GM18508 (cell line): Measurements from ENCODE around the gene NPAT.
"Not testable (repeated sequence)": the region's sequence is repeated elsewhere in the genome, so short reads cannot be mapped to it uniquely, and the experiment has no call there.

ENCODE experiments used
- ATAC-seq: cut with Tn5 transposase; IDR thresholded peaks from one replicate; pipeline ENCODE4 v1.9.1; 2021; ENCODE audit warnings: moderate number of reproducible peaks; ENCODE audit not compliant: insufficient read depth, unreplicated experiment

Gene NPAT

DNA sequence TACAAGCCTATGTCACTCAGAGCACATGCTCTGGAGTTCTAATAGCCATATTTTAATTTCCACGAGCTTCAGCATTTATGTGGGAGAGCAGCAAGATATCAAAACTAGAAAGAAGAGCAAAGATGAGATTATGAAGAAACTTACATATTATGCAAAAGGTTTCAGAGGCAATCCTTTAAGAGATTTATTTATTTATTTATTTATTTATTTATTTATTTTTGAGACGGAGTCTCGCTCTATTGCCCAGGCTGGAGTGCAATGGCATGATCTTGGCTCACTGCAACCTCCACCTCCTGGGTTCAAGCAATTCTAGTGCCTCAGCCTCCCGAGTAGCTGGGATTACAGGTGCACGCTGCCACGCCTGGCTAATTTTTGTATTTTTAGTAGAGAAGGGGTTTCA, 59.6 kb downstream of the NPAT start:
- ATAC-seq: not testable (repeated sequence)

DNA sequence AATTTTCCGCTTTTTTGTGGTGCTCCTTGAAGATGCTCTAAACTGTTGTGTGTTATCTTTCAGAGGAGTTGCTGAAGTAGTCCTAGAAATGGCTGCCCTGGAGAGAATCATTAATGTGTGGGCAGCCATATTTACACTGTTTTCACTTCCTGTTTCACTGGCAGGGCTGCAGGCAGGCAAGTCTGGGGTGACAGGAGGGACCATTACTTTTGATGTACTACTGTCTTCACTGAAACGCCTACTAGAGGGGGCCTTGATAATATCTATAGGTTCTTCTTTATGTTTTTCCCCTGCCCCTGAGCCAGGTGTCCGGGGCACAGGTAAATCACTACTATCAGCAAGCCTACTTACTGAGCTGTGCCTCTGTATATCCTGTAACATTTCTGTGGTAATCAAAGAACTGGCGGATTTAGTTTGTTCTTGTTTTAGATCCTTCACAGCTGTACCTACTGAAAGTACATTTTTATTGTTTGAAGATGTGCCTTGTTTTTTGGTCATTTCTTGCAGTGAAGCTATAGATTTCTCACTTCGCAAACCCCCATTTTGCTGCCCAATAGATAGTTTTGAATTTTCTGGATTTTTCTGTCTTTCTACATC, 61.4 kb downstream of the NPAT start:
- ATAC-seq: peak; percentile 95

DNA sequence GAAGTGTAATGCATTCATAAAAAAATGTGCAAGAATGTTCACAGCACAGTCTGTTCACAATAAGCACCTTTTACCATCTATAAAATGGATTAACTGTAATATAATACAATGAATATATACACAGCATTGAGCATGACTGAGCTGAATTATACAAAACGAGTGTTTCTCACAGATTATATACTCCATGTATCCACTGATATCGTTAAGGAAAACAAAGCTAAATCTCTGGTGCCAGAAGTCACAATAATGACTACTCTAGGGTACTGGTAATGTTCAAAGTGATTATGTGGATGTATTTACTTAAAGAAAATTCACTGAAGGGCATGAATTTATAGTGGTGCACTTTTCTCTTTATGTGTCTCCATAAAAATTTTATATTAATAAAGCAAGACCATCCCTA, 67.8 kb downstream of the NPAT start:
- ATAC-seq: no peak

DNA sequence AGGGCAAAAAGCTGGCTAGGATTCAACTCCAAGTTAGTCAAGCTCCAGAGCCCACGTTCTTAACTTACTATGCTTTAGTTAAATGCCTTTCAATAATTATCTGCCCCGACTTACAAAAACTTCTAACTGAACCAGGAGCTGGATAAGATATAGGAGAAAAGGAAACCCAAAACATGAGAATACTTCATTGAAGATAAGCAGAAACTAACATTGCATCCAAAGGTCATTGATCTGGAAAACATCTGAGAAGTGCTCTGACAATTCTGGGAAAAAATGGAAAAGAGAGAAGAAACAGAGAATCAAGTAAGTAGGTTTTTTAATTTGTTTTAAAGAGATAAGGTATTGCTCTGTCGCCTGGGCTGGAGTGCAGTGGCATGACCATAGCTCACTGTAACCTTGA, 73.9 kb downstream of the NPAT start:
- ATAC-seq: no peak

DNA sequence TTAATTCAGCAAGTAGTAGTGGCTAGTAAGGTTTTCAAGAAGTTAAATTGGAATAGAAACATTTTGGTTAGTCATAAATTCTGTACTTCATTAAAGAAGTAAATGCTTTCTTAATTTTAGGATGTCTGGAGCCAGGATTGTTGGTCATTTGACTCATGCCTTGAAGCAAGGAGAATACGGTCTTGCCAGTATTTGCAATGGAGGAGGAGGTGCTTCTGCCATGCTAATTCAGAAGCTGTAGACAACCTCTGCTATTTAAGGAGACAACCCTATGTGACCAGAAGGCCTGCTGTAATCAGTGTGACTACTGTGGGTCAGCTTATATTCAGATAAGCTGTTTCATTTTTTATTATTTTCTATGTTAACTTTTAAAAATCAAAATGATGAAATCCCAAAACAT, 75.3 kb downstream of the NPAT start:
- ATAC-seq: no peak

DNA sequence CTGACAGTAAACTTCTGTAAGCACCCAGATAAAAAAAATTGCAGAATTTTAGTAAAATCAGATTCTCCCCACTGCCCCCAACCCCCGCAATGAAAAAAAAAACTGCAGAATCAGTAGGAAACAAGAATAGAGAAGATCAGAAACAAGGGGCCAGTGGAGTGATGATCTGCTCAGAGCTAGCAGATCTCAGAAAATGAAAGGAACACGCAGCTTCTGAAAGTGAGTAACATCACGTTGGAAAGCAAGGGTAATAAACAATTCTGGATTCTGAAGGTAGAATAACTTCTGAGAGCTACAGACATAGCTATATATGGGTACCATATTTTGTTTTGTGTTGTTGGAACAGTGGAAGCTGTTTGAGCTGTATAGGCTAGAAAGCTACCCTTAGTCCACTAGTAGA, 77.8 kb downstream of the NPAT start:
- no peak for ATAC-seq

DNA sequence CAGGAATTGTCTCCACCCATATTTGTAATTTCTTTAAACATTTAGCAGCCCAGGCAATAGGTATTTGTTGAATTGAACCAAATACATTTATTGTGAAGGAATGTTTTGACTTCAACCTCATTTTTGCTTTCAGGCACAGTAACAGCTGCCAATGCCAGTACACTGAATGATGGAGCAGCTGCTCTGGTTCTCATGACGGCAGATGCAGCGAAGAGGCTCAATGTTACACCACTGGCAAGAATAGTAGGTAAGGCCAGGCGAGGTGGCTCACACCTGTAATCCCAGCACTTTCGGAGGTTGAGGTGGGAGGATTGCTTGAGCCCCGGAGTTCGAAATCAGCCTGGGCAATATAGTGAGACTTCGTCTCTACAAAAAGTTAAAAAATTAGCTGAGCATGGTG, 80.1 kb downstream of the NPAT start:
- no peak for ATAC-seq

DNA sequence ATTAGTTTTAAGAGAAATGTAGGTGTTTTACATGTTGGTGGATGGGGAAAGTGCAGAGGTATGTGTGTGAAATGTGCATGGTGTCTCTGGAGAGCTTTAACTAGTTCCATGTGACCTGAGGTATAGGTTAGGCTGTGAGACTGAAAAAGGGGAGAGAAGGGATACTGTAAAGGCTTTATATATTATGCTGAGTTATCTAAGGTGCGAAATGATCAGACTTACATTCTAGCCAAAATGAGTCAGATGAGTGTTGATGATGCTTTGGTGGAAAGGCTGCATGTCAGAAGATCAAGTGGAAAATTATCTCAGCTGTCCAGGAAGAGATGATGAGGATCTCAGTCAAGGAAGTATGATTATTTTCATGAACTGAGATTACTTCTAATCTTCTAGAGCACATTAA, 85.2 kb downstream of the NPAT start:
- ATAC-seq: no peak

DNA sequence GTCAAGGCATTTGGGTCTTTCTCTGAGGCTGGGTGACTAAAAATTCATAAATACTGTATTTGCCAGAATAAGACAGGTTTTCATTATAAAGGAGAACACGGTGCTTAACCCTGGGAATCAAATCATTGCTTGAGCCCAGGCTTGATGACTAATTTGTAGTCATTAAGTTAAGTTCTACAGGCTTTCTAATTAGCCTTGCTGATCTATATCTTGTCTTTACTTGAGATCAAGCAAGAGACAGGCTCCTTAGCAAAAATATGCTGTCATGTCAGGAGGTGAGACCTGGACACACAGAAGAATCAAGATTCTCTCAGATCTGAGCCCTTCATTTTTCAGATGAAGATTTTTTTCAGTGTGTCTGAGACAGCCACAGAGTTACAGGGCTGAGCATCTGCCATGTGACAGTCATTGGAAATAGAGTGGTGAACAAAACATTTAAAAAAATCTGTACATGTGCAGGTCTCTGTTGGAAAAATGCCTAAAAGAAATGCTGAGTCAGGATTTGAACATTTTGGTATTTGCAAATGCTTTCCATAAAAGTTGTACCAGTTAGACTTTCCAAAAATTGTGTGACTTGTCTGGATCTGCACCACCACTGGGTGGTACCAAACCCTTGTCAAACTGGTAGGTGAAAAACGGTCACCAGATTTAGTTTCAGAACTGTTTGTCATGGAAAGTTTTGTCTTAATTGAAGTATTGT, 86.4 kb downstream of the NPAT start:
- no peak for ATAC-seq

DNA sequence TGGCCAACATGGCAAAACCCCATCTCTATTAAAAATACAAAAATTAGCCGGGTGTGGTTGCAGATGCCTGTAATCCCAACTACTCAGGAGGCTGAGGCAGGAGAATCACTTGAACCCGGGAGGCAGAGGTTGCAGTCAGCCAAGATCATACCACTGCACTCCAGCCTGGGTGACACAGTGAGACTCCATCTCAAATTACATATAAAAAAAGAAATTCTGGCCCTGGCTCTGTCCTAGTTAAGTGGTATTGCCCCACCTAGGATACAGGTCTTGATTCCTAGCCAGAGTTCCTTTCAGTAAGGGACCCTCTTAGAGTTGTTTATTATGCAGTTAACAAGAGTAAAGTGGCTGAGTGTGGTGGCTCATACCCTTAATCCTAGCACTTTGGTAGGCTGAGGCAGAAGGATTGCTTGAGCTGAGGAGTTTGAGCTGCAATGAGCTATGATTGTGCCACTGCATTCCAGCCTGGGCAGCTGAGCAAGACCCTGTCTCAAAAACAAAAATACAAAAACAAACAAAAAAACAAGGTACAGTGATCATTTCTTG, 89.4 kb downstream of the NPAT start:
- not testable (repeated sequence) for ATAC-seq

DNA sequence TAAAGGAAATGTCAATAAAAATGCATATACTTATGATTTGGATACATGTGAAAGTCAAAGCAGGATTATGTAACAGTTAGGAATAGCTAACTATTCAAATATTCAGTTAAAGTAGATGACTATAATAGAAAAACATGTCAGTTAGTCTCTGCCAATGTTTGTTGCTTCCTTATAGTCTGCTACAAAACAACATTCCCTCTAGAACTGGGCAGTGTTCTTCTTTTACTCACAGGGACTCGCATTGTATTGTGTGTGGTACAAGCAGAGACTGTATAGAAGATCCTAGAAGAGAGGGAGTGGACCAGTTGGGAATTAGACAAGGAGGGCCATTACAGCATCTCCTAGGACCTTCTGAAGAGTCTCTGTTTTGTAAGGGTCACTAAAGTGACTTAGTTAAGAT, 90.4 kb downstream of the NPAT start:
- ATAC-seq: no peak

DNA sequence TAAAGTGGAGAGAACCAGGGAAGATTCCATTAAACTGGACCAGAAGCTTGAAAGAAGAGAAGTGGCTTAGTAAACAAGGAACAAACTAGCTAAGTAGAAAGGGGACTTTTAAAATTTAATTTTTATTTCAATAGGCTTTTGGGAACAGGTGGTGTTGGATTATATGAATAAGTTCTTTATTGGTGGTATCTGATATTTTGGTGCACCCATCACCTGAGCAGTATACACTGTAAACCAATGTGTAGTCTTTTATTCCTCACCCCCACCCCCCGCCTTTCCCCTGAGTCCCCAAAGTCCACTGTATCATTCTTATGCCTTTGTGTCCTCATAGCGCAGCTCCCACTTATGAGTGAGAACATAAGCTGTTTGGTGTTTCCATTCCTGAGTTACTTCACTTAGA, 93.7 kb downstream of the NPAT start:
- no peak for ATAC-seq

DNA sequence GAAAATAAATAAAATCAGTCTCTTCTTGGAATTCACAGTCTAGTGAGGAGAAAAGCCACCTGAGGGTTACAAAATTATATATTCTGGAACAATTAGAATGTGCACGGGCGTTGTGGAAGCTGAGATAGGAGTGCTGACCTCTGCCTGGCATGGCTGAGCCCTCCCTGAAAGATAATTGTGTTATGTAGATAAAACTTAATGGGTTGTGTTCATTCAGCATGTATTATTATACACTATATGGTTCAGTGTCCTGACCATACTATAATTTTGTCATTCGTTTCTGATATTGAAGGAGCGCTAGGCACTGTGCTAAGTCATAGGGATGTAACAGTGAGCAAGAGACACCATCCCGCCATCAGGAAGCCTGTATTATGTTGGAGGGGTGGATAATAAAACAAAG, 97.3 kb downstream of the NPAT start:
- no peak for ATAC-seq

DNA sequence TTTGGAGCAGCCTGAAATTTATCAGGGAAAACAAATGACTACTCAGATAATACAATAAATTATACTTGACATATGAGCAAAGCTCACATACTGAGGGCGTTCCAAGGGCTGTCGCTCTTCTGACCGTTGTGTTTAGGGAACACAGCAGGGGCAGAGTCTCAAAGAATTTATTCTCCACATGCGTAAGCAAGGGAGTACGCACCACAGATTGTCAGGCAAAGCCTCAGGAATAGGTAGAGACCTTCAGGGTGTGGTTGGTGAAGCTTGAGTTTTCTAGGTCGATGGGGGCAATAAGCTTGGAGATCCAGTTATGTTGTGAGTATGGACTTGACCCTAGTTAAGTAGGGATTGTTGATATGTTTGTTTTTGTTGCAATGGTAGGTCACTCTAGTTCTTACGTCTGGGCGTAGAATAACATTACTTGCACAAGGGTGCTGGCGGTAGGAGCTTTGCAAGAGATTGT, 100.2 kb downstream of the NPAT start:
- ATAC-seq: no peak

DNA sequence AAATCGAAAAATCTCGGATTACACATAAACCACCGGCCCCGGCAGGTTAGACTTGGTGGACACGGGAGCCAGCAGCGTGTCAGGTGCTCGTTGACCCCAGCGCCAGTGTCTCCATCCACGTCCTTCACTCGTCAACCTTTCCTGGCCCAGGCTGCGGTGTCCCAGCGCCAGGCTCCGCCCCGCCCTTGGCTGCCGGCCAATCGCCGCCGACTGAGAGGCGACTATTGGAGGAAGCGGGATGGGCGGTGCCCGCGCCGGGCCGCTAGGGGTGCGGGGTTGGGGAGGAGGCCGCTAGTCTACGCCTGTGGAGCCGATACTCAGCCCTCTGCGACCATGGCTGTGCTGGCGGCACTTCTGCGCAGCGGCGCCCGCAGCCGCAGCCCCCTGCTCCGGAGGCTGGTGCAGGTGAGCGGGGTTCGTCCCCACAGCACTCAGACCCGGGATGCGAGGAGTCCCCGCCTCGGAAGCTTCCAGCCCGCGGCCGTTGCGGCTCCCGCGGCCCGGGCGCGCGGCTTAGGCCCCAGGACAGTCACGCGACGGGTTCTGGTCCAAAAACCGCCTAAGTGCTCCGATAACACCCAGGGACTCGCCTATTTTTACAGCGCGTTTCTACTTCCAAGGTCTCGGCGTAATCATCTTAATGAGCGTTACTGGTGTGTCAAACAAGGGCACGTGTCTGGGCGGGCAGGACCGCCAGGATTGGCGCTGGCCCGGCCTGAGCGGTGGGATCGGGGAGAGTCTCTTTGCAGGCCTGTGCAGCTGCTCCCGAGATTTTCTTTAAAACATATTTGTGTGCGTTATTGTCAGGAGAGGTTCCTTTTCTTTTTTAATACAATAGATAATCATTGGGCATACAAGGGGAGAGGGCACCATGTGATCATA, 100.9 kb downstream of the NPAT start, which contains the start of gene ACAT1:
ACAT1 (plus strand) TSS at position 294 of the 882 bp plus-strand sequence; CDS start at position 334, 40 bp downstream.
- peak; percentile 83 for ATAC-seq

DNA sequence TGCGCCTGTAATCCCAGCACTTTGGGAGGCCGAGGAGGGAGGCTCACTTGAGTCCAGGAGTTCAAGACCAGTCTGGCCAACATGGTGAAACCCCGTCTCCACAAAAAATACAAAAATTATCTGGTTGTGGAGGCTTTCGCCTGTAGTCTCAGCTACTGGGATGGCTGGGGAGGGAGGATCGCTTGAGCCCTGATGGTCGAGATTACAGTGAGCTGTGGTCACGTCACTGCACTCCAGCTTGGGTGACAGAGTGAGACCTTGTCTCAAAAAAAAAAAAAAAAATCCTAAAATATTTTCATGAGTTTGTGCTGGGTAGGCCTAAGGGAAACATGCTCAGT, 101.5 kb downstream of the NPAT start:
- ATAC-seq: not testable (repeated sequence)

DNA sequence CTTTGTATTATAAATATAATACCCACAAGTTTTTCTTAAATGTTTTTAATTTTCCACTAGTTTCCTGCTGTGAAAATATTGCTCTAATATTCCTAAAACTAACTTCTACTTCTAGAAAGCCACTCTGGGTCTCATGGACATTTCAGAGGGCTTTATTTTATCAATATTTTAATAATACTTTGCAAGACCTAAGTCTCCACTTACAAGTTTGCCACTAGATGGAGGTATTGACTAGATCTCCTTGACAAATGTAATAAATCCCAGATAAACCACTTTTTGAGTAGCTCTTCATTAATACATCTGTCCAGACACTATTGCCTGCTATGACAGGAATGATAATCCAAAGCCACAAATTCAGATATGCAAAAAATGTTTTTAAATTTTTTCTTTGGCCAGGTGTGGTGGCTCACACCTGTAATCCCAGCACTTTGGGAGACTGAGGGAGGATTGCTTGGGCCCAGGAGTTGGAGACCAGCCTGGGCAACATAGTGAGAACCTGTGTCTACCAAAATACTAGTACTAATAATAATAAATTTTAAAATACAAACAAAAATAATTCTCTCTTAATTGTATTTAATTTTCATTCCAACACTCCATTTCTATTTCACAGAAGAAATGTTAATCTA, 104.6 kb downstream of the NPAT start:
- ATAC-seq: no peak

DNA sequence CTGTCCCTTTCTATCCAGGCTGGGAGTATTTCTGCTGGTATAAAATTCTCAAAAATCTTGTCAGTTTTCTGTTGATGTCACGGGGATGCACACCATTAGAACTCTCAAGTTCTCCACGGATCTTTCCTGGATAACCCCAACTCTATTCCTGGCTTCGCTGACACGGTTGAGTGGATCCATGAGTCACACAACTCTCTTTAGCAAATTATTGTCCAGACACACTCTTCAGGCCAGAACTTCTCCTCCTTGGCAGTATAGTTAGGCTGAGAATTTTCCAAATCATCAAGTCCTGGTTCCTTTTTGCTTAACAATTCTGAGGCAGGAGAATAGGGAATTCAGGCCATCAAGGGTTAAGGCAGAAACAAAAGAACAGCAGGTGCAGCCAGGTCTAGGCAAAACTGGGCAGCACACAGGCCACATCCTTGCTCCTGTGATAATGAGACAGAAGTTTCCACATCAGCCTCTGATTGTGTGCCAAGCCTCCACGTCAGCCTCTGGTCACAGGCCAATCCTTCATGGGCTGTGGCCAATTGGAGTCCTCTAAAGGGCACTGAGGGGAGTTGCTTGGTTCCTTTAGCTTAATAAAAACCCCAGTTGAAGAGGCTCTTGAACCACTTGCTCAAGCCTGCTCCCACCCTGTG, 106.8 kb downstream of the NPAT start:
- no peak for ATAC-seq

DNA sequence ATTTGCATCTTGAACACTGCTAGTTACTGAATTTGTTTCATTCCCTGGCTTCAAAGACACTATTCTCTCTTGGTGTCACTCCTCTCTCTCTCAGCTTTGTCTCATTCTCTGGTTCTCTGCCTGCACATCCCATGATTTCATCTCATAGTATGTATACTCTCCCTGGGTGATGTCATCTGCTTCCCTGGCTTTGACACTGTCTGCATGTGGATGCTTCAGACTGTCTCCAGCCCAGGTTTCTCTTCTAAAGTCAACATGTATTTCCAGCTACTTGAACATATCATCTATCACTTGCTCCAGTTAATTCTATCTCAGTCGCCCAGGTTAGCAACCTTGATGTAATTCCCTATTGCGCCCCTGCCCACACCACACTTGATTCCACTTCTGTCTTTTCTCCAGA, 110.4 kb downstream of the NPAT start:
- ATAC-seq: no peak

DNA sequence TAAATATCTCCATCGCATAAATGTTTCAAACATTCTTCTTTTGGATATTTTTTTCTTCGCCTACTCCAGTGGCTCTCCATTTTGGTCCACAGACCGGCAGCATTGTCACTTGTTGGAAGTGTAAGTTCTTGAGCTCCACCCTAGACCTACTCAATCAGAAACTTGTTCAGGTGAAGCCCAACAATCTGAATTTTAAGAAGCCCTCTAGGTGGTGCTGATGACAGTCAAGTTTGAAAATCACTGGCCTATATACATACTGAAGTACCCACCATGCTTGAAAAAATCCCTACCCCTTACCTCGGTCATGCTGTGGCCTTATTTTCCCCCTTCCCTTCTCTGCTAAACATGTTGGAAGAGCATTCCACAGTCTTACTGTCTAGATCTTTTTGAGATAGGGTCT, 111.3 kb downstream of the NPAT start:
- no peak for ATAC-seq
